H1 (cell line): ENCODE data around the gene TMEM163. TPM values are rescaled to one million over a fixed set of nuclear protein-coding genes. Genes with fewer than 3 reads are reported as not detected.

Source experiments
- CTCF ChIA-PET: fragments of 300-600 bp; sonication (Branson Sonifier 250); formaldehyde crosslinking; loops from one replicate; lab custom pipeline; 2021; ENCODE audit not compliant: partially characterized antibody; lab: Charles Lee
- POLR2A ChIA-PET: fragments of 300-600 bp; sonication (Branson Sonifier 250); formaldehyde crosslinking; loops from one replicate; lab custom pipeline; 2021; ENCODE audit warnings: inconsistent platforms; ENCODE audit not compliant: partially characterized antibody; lab: Charles Lee
- DNase-seq, 2 experiments: peaks; one replicate each; pipeline versions ENCODE4 v3.0.0 to v3.0.0-alpha.2; 2010 to 2022; ENCODE audit warnings: low spot score in 2 of 2, low read depth in 1 of 2, mixed read lengths in 1 of 2
- FAIRE-seq: peaks from 2 replicates; lab custom pipeline; 2011; peaks lifted over from hg19 to GRCh38; lab: Jason Lieb, UNC
- H2AFZ ChIP-seq: 2 replicates; pipeline ENCODE4 v1.8.1; 2012; ENCODE audit warnings: low read length, inconsistent platforms
- H2AK5ac ChIP-seq: 2 replicates; pipeline ENCODE4 v1.6.1; 2013; ENCODE audit warnings: low read depth, low read length
- H2BK120ac ChIP-seq: replicated peaks from 2 replicates; pipeline ENCODE3; 2013; ENCODE audit warnings: low read depth, low read length, inconsistent platforms
- H2BK12ac ChIP-seq: 2 replicates; pipeline ENCODE4 v1.6.1; 2013; ENCODE audit warnings: low read depth, low read length
- H2BK15ac ChIP-seq: 2 replicates; pipeline ENCODE4 v1.6.1; 2013; ENCODE audit warnings: low read length
- H2BK20ac ChIP-seq: 2 replicates; pipeline ENCODE4 v1.6.1; 2013; ENCODE audit warnings: low read length
- H2BK5ac ChIP-seq: 2 replicates; pipeline ENCODE4 v1.6.1; 2013; ENCODE audit warnings: low read depth, low read length
- H3K14ac ChIP-seq: 2 replicates; pipeline ENCODE4 v1.6.1; 2013; ENCODE audit warnings: inconsistent platforms; ENCODE audit not compliant: insufficient read length
- H3K18ac ChIP-seq: 2 replicates; pipeline ENCODE4 v1.6.1; 2013; ENCODE audit warnings: low read length; ENCODE audit errors: extremely low read depth
- H3K23ac ChIP-seq: 2 replicates; pipeline ENCODE4 v1.6.1; 2013; ENCODE audit warnings: inconsistent platforms; ENCODE audit not compliant: insufficient read length
- H3K23me2 ChIP-seq: 2 replicates; pipeline ENCODE4 v1.6.1; 2013; ENCODE audit warnings: low read depth, low read length
- H3K27ac ChIP-seq: 2 replicates; pipeline ENCODE4 v1.6.1; 2011; ENCODE audit warnings: low read depth, low read length, inconsistent platforms
- H3K27me3 ChIP-seq, 4 experiments: replicated peaks in 1 of 4; 1 replicate in 1 of 4; 2 replicates in 3 of 4; pipeline versions ENCODE4 v1.6.1 to v1.8.1; 2011 to 2013; ENCODE audit warnings: low read length in 3 of 4, mild to moderate bottlenecking in 3 of 4, inconsistent platforms in 2 of 4, mixed read lengths in 2 of 4, moderate library complexity in 1 of 4; ENCODE audit not compliant: control insufficient read depth in 3 of 4, insufficient read depth in 3 of 4; ENCODE audit errors: extremely low read depth in 1 of 4
- H3K36me3 ChIP-seq, 4 experiments: 2 replicates each; pipeline versions ENCODE4 v1.6.1 to v1.8.1; 2011 to 2013; ENCODE audit warnings: mild to moderate bottlenecking in 4 of 4, low read length in 3 of 4, moderate library complexity in 2 of 4, control low read depth in 1 of 4, inconsistent platforms in 1 of 4; ENCODE audit not compliant: insufficient read depth in 4 of 4, control insufficient read depth in 2 of 4
- H3K4ac ChIP-seq: replicated peaks from 2 replicates; pipeline ENCODE3; 2013; ENCODE audit warnings: low read length, low read depth, mixed read lengths, inconsistent platforms; ENCODE audit not compliant: insufficient read length
- H3K4me1 ChIP-seq, 4 experiments: replicated peaks in 1 of 4; 1 replicate in 1 of 4; 2 replicates in 3 of 4; pipeline versions ENCODE4 v1.6.1 to v1.8.1; 2011 to 2013; ENCODE audit warnings: low read length in 3 of 4, inconsistent platforms in 2 of 4, mixed read lengths in 1 of 4; ENCODE audit not compliant: insufficient read depth in 4 of 4, control insufficient read depth in 3 of 4
- H3K4me2 ChIP-seq, 2 experiments: 2 replicates each; pipeline versions ENCODE4 v1.6.1 to v1.8.1; 2011 to 2013; ENCODE audit warnings: low read depth in 2 of 2, low read length in 2 of 2, control low read depth in 1 of 2, inconsistent platforms in 1 of 2, mild to moderate bottlenecking in 1 of 2; ENCODE audit not compliant: insufficient read depth in 1 of 2
- H3K4me3 ChIP-seq, 4 experiments: fragments of 200-600, 300-600 bp in 1 of 4; sonication (generic), shearing (Covaris generic), sonication (Bioruptor Twin) in 1 of 4; 2 replicates each; pipeline versions ENCODE4 v1.5.1 to v1.8.1; 2011 to 2016; ENCODE audit warnings: low read length in 4 of 4, low read depth in 3 of 4, control low read depth in 2 of 4, inconsistent platforms in 2 of 4, mild to moderate bottlenecking in 2 of 4, mixed read lengths in 1 of 4, moderate library complexity in 1 of 4; ENCODE audit not compliant: insufficient read depth in 2 of 4; ENCODE audit errors: extremely low read depth in 1 of 4
- H3K56ac ChIP-seq: replicated peaks from 2 replicates; pipeline ENCODE3; 2013; ENCODE audit warnings: low read depth, mild to moderate bottlenecking, mixed read lengths, low read length, inconsistent platforms; ENCODE audit not compliant: insufficient read length
- H3K79me1 ChIP-seq: 2 replicates; pipeline ENCODE4 v1.6.1; 2013; ENCODE audit warnings: low read depth, low read length, control low read depth
- H3K79me2 ChIP-seq, 2 experiments: 2 replicates each; pipeline versions ENCODE4 v1.6.1 to v1.8.1; 2012 to 2013; ENCODE audit warnings: low read length in 2 of 2, mild to moderate bottlenecking in 2 of 2, inconsistent platforms in 1 of 2; ENCODE audit not compliant: insufficient read depth in 2 of 2, control insufficient read depth in 1 of 2
- H3K9ac ChIP-seq, 4 experiments: replicated peaks in 1 of 4; 1 replicate in 1 of 4; 2 replicates in 3 of 4; pipeline versions ENCODE4 v1.6.1 to v1.8.1; 2011 to 2013; ENCODE audit warnings: low read depth in 3 of 4, low read length in 3 of 4, control low read depth in 2 of 4, mild to moderate bottlenecking in 2 of 4, moderate library complexity in 2 of 4, inconsistent platforms in 1 of 4; ENCODE audit errors: extremely low read depth in 1 of 4
- H3K9me3 ChIP-seq, 2 experiments: 2 replicates each; pipeline versions ENCODE4 v1.6.1 to v1.8.1; 2012 to 2013; ENCODE audit warnings: mild to moderate bottlenecking in 2 of 2, moderate library complexity in 2 of 2, control low read depth in 1 of 2, inconsistent platforms in 1 of 2, low read depth in 1 of 2, low read length in 1 of 2, mixed read lengths in 1 of 2; ENCODE audit not compliant: insufficient read depth in 2 of 2
- H4K20me1 ChIP-seq, 2 experiments: replicated peaks in 1 of 2; 2 replicates each; pipeline versions ENCODE3 to v1.8.1; 2011 to 2013; ENCODE audit warnings: inconsistent platforms in 2 of 2, low read length in 2 of 2, mild to moderate bottlenecking in 1 of 2; ENCODE audit not compliant: insufficient read depth in 2 of 2, control insufficient read depth in 1 of 2
- H4K5ac ChIP-seq: 2 replicates; pipeline ENCODE4 v1.6.1; 2013; ENCODE audit warnings: low read length, low read depth, mixed read lengths, inconsistent platforms; ENCODE audit not compliant: insufficient read length
- H4K8ac ChIP-seq: 2 replicates; pipeline ENCODE4 v1.8.0; 2013; ENCODE audit warnings: mild to moderate bottlenecking, moderate library complexity, low read length, inconsistent platforms; ENCODE audit not compliant: insufficient read depth; ENCODE audit errors: extremely low read depth
- H4K91ac ChIP-seq: replicated peaks from 2 replicates; pipeline ENCODE3; 2013; ENCODE audit warnings: low read length, mixed read lengths, inconsistent platforms; ENCODE audit not compliant: insufficient read length
- CREB1 ChIP-seq: IDR thresholded peaks from 2 replicates; pipeline ENCODE4 v1.6.1; 2012; ENCODE audit warnings: inconsistent platforms
- FOSL1 ChIP-seq: IDR thresholded peaks from 2 replicates; pipeline ENCODE4 v1.6.1; 2011; ENCODE audit warnings: mild to moderate bottlenecking, low read depth, low read length, moderate library complexity; ENCODE audit not compliant: insufficient read depth
- PHF8 ChIP-seq: fragments of 200-600 bp; sonication (generic); conservative IDR thresholded peaks from 2 replicates; pipeline ENCODE4 v1.7.1; 2012; ENCODE audit warnings: low read depth, mild to moderate bottlenecking, inconsistent platforms, low read length, moderate library complexity
- RNF2 ChIP-seq: fragments of 200-900, 300-1000 bp; sonication (generic); IDR thresholded peaks from 2 replicates; pipeline ENCODE4 v1.7.1; 2016; ENCODE audit warnings: borderline replicate concordance, low read depth, mild to moderate bottlenecking, antibody characterized with exemption, low read length; ENCODE audit not compliant: poor library complexity, severe bottlenecking; ENCODE audit errors: missing control alignments
- SIX5 ChIP-seq: IDR thresholded peaks from 2 replicates; pipeline ENCODE4 v1.6.1; 2011; ENCODE audit warnings: mild to moderate bottlenecking, low read depth, low read length
- SP2 ChIP-seq: IDR thresholded peaks from 2 replicates; pipeline ENCODE4 v1.6.1; 2012; ENCODE audit warnings: mild to moderate bottlenecking, low read length, inconsistent platforms
- WGBS, 2 experiments: shearing (Covaris generic) in 1 of 2; methylation state at CpG; one replicate each; pipeline versions ENCODE4 v1.1.6 to v1.1.7; 2013 to 2015; ENCODE audit warnings: low lambda C conversion rate in 2 of 2, mixed read lengths in 2 of 2, inconsistent platforms in 1 of 2, low coverage in 1 of 2, missing lambda C conversion rate in 1 of 2; ENCODE audit not compliant: insufficient replicate concordance in 2 of 2, insufficient coverage in 1 of 2, insufficient read length in 1 of 2; ENCODE audit errors: extremely low coverage in 1 of 2, missing lambda C conversion rate in 1 of 2; 5-methylcytosine and 5-hydroxymethylcytosine counted together
- polyA plus RNA-seq, 7 experiments: library from polyadenylated mRNA; depleted of rRNA in 3 of 7; stranded (reverse) in 5 of 7; unstranded in 2 of 7; fragments of >200 nt in 5 of 7; fragments of 200-250 nt in 2 of 7; gene quantifications; 1 replicate in 5 of 7; 2 replicates in 1 of 7; 4 replicates in 1 of 7; pipeline versions ENCODE4 v1.2.1 to v1.2.3, GENCODE V29; 2011 to 2013; ENCODE audit warnings: missing spikeins in 2 of 7, mixed read lengths in 2 of 7
- total RNA-seq: library from RNA; stranded (reverse); fragmentation: NEBNext Ultra II Directional; extraction: Animal tissue kit (Norgen Biotek cat#: 25700); gene quantifications from 2 replicates; pipeline ENCODE4 v1.2.1, GENCODE V29; 2021
- TF ChIP-seq, protein P1 (sequence below): IDR thresholded peaks from 2 replicates; pipeline ENCODE4 v1.6.1; 2011; ENCODE audit warnings: low read length, improper control_type of control experiment

Gene TMEM163
- total and polyA plus RNA-seq, 2 of the 8 experiments (the other 6 are each of a cell fraction or from before 2014, with no cell fraction given) = 2.8 to 3.2 TPM

DNA sequence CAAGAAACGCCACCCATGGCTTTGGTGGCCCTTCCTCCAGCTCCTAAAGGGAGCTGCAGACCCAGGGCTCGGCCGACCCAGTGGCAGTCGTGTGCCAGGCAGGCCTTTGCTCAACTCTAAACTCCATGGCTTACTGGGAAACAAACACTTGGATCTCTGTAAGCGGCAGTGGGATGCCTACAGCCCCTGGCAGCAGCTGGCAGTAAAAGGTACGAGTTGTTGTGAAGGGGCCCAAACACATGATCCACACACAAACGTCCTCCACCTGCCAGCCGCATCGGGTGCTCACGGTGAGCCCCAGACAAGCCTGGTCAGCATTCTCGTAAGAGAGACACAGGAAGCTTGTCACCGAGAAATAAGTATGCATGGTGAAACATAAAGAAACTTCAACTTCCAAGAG lies 250.0 kb downstream of the TMEM163 start:
- no peaks in the 10 kb centered on the region; a peak in 1 of 7 replicates for H3K4me1 ChIP-seq

More for the DNA sequence above, 250.0 kb downstream of the TMEM163 start:
- Histone ChIP-seq H2BK15ac (no peak overlapping the region), H2BK120ac (no peak overlapping the region), H2BK12ac (no peak overlapping the region), H3K27ac (no peak overlapping the region), H4K5ac (no peak overlapping the region), H3K27me3 (no peaks in the 10 kb centered on the region), H3K56ac (no peak overlapping the region), H3K36me3 (no peaks in the 10 kb centered on the region), H2BK5ac (no peak overlapping the region), H3K9me3 (no peaks in the 10 kb centered on the region), H3K79me2 (no peaks in the 10 kb centered on the region), H3K79me1 (no peaks in the 10 kb centered on the region), H4K91ac (no peak overlapping the region), H2AK5ac (no peak overlapping the region), H3K9ac (no peak overlapping the region), H3K4me3 (no peak overlapping the region), H2AFZ (no peak overlapping the region), H3K4ac (no peak overlapping the region), H4K20me1 (no peaks in the 10 kb centered on the region)
- WGBS, 2 experiments = 96% methylated on average over 12 of the region's 12 CpGs; no CpG with 5 or more reads in 1 of the 2 experiments
- FAIRE-seq (no peak), DNase-seq (peak in 1 of 2 experiments; percentile 35)
- CTCF ChIA-PET = interaction anchor here (0.8 to 3.6 kb wide), 14 partner anchors 8 to 429 kb away, joined by 3 to 31 read pairs (median 4); no protein-coding TSS in a partner anchor
- TF ChIP-seq, protein P1, sequence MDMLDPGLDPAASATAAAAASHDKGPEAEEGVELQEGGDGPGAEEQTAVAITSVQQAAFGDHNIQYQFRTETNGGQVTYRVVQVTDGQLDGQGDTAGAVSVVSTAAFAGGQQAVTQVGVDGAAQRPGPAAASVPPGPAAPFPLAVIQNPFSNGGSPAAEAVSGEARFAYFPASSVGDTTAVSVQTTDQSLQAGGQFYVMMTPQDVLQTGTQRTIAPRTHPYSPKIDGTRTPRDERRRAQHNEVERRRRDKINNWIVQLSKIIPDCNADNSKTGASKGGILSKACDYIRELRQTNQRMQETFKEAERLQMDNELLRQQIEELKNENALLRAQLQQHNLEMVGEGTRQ = no peak
- TF ChIP-seq SIX5 = no peak
- TF ChIP-seq CREB1 = no peak
- no peak for TF ChIP-seq SP2
- TF ChIP-seq PHF8 = no peak
- TF ChIP-seq FOSL1 = no peak
- TF ChIP-seq RNF2 = no peak
- TF ChIP-seq, all 59 proteins: peak for 0
- no peak overlapping the region for H3K23ac ChIP-seq
- no peaks in the 10 kb centered on the region for H3K23me2 ChIP-seq
- H3K18ac ChIP-seq = no peak overlapping the region
- H3K14ac ChIP-seq = no peak overlapping the region
- POLR2A ChIA-PET = no interaction called here
- no peak overlapping the region for H4K8ac ChIP-seq
- no peak overlapping the region for H3K4me2 ChIP-seq
- H2BK20ac ChIP-seq = no peak overlapping the region
